ENCODE results near the gene LDLRAD3. TPM values are rescaled to one million over a fixed set of nuclear protein-coding genes. Genes with fewer than 3 reads are reported as not detected.

LDLRAD3 gene
- total RNA-seq, 1 experiment from 2014 or later, result 15.3 TPM

DNA sequence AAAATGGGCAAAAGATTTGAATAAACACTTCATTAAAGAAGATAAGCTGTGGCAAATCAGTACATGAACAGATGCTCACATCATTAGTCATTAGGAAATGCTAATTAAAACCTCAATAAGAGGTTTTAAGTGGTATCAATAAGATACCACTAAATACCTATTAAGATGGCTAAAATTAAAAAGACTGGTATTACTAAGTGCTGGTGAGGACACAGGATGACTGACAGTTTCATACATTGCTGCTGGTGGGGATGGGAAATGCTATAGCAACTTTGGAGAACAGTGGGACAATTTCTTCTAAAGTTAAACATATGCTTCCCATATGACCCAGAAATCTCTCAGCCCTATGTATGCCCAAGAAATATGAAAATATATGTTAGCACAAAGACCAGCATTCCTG, 276.1 kb downstream of the LDLRAD3 start:
- Histone ChIP-seq H3K27me3 (ENCODE audit: low read length) (no peaks in the 10 kb centered on the region), H3K9me2 (replicated peaks; ENCODE audit: low read length) (no peaks in the 10 kb centered on the region), H3K9me3 (ENCODE audit: low read length) (no peaks in the 10 kb centered on the region), H3K79me2 (ENCODE audit: low read length) (no peaks in the 10 kb centered on the region), H3K4me1 (ENCODE audit: insufficient read depth, low read length) (peaks cover 2% of the 10 kb centered on the region), H3K9ac (ENCODE audit: low read length) (no peak overlapping the region), H3K36me3 (ENCODE audit: low read depth, low read length) (peaks cover 7% of the 10 kb centered on the region; the same call in 1 of the 2 replicates), H2AFZ (ENCODE audit: low read length) (no peak overlapping the region), H4K20me1 (ENCODE audit: low read length) (no peaks in the 10 kb centered on the region), H3K27ac (ENCODE audit: low read length) (no peak overlapping the region), H3K4me2 (ENCODE audit: low read length) (no peak overlapping the region), H3F3A (ENCODE audit: low read length, unreplicated experiment) (no peaks in the 10 kb centered on the region), H3K4me3 (ENCODE audit: low read length) (no peak overlapping the region)
- intact Hi-C loops (cut with micrococcal nuclease), result no loop called here
- no peak for DNase-seq
- BruUV-seq (replicated peaks), result no TSS peak
- no peak for ATAC-seq
- CTCF ChIA-PET, result no interaction called here
- TF ChIP-seq, protein P1, sequence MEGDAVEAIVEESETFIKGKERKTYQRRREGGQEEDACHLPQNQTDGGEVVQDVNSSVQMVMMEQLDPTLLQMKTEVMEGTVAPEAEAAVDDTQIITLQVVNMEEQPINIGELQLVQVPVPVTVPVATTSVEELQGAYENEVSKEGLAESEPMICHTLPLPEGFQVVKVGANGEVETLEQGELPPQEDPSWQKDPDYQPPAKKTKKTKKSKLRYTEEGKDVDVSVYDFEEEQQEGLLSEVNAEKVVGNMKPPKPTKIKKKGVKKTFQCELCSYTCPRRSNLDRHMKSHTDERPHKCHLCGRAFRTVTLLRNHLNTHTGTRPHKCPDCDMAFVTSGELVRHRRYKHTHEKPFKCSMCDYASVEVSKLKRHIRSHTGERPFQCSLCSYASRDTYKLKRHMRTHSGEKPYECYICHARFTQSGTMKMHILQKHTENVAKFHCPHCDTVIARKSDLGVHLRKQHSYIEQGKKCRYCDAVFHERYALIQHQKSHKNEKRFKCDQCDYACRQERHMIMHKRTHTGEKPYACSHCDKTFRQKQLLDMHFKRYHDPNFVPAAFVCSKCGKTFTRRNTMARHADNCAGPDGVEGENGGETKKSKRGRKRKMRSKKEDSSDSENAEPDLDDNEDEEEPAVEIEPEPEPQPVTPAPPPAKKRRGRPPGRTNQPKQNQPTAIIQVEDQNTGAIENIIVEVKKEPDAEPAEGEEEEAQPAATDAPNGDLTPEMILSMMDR (conservative IDR thresholded peaks at IDR 0.05; ENCODE audit: low read depth, low read length), result no peak
- TF ChIP-seq EZH2 (IDR thresholded peaks at IDR 0.05; ENCODE audit: low read length, unreplicated experiment) (no peak), EZH2phosphoT487 (IDR thresholded peaks at IDR 0.05; ENCODE audit: borderline replicate concordance, low read length) (no peak)
- POLR2A ChIA-PET (ENCODE audit: unreplicated experiment), result no interaction called here

DNA sequence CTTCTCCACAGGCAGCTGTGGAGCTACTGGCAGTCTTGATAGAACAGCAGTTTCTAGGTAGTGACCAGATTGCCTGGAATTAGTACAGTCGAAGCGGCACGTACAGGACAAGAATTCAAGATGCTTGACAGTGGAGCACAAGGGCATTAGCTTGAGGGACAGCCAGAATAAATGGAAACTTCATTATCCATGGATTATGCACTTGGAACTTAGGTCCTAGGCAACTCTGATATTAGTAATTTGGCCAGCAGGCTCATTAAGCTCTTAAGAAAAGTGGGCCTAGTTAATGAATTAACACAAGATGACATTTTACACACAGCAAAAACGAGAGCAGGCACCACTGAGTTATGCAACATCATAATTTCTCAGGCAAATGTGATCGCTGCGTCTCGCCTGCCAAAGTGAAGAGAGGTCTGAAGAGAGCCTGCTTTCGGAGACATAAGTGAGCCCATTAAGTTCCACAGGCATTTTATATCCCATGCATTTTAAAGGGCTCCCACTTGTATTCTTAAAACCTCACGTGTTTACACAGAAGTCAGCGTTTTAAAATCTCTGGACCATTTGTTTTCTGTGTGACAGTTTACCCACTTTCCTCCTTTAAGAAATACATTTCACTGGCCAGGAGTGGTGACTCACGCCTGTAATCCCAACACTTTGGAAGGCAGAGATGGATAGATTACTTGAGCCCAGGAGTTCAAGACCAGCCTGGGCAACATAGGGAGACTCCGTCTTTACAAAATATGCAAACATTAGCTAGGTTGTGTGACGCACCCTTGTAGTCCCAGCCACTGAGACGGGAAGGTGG, 279.2 kb downstream of the LDLRAD3 start:
- intact Hi-C loops (cut with micrococcal nuclease), result no loop called here
- Histone ChIP-seq H3K4me3 (ENCODE audit: low read length) (no peak overlapping the region), H3K36me3 (ENCODE audit: low read depth, low read length) (peaks cover 7% of the 10 kb centered on the region), H3K4me1 (ENCODE audit: insufficient read depth, low read length) (no peaks in the 10 kb centered on the region), H3F3A (ENCODE audit: low read length, unreplicated experiment) (no peaks in the 10 kb centered on the region), H3K9ac (ENCODE audit: low read length) (no peak overlapping the region), H3K27me3 (ENCODE audit: low read length) (no peaks in the 10 kb centered on the region), H3K27ac (ENCODE audit: low read length) (no peak overlapping the region), H3K79me2 (ENCODE audit: low read length) (no peaks in the 10 kb centered on the region), H4K20me1 (ENCODE audit: low read length) (no peaks in the 10 kb centered on the region), H3K4me2 (ENCODE audit: low read length) (no peak overlapping the region), H3K9me2 (replicated peaks; ENCODE audit: low read length) (no peaks in the 10 kb centered on the region), H2AFZ (ENCODE audit: low read length) (no peak overlapping the region), H3K9me3 (ENCODE audit: low read length) (no peaks in the 10 kb centered on the region)
- POLR2A ChIA-PET (ENCODE audit: unreplicated experiment), result no interaction called here
- TF ChIP-seq EZH2 (IDR thresholded peaks at IDR 0.05; ENCODE audit: low read length, unreplicated experiment), result no peak
- TF ChIP-seq, protein P1 (conservative IDR thresholded peaks at IDR 0.05; ENCODE audit: low read depth, low read length), result no peak
- TF ChIP-seq EZH2phosphoT487 (IDR thresholded peaks at IDR 0.05; ENCODE audit: borderline replicate concordance, low read length), result no peak
- ATAC-seq (no peak), DNase-seq (no peak)
- CTCF ChIA-PET, result no interaction called here
- no TSS peak for BruUV-seq (replicated peaks)

DNA sequence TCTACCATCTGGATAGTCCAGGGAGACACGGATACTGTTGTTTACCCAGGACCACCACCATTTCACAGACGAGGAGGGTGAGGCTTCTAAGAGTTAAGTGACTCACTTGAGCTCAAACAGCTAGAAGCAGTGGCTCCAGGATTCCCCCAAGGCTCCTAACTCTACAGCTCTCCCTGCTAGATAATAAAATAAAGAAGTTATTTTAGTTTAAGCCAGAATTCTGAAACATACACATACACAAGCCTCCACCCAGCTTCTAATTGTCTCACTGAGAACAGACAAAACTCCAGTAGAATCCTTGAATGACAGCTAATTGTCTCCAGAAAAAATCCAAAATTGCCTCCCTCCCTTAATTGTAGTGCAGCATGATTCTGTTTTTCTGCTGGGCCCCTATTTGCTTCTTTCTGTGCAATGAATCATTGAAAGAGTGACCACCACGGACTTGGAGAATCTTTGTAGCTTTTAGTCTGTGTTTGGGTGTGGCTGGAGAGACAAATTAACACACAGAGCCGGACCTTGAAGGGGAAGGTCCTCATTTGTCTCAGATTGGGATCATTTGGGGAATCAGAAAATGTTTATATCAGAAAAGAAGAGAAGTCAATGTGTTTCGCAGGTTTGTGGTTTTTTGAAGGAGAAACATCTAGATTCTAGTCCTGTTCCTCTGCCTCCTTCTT, 280.5 kb downstream of the LDLRAD3 start:
- H3K4me2 ChIP-seq (ENCODE audit: low read length), result no peak overlapping the region
- no peaks in the 10 kb centered on the region for H3K9me2 ChIP-seq (replicated peaks; ENCODE audit: low read length)
- POLR2A ChIA-PET (ENCODE audit: unreplicated experiment), result interaction anchor here (0.5 kb wide), 1 partner anchor 412 kb away, joined by 3 read pairs; no protein-coding TSS in a partner anchor
- no peak overlapping the region for H3K9ac ChIP-seq (ENCODE audit: low read length)
- no peaks in the 10 kb centered on the region for H4K20me1 ChIP-seq (ENCODE audit: low read length)
- H3K79me2 ChIP-seq (ENCODE audit: low read length), result no peaks in the 10 kb centered on the region
- peaks cover 7% of the 10 kb centered on the region for H3K36me3 ChIP-seq (ENCODE audit: low read depth, low read length)
- CTCF ChIA-PET, result no interaction called here
- no peaks in the 10 kb centered on the region for H3K4me1 ChIP-seq (ENCODE audit: insufficient read depth, low read length)
- TF ChIP-seq EZH2phosphoT487 (IDR thresholded peaks at IDR 0.05; ENCODE audit: borderline replicate concordance, low read length) (no peak), EZH2 (IDR thresholded peaks at IDR 0.05; ENCODE audit: low read length, unreplicated experiment) (no peak)
- TF ChIP-seq, protein P1 (conservative IDR thresholded peaks at IDR 0.05; ENCODE audit: low read depth, low read length), result no peak
- H2AFZ ChIP-seq (ENCODE audit: low read length), result no peak overlapping the region
- no peak for DNase-seq
- no peak overlapping the region for H3K27ac ChIP-seq (ENCODE audit: low read length)
- intact Hi-C loops (cut with micrococcal nuclease), result no loop called here
- no peaks in the 10 kb centered on the region for H3F3A ChIP-seq (ENCODE audit: low read length, unreplicated experiment)
- ATAC-seq, result no peak
- no peaks in the 10 kb centered on the region for H3K27me3 ChIP-seq (ENCODE audit: low read length)
- BruUV-seq (replicated peaks), result no TSS peak
- H3K4me3 ChIP-seq (ENCODE audit: low read length), result no peak overlapping the region
- H3K9me3 ChIP-seq (ENCODE audit: low read length), result no peaks in the 10 kb centered on the region

Measured in PC-3 (cell line).